OCI-M2 (cell line): ENCODE results near the gene KAT2A.
"Not testable (repeated sequence)": the region's sequence is repeated elsewhere in the genome, so short reads cannot be mapped to it uniquely, and the experiment has no call there.

Experiments
- DNase-seq: peaks from one replicate; lab custom pipeline; 2025; ENCODE audit not compliant: unreplicated experiment; lab: John Stamatoyannopoulos, UW

KAT2A gene

DNA sequence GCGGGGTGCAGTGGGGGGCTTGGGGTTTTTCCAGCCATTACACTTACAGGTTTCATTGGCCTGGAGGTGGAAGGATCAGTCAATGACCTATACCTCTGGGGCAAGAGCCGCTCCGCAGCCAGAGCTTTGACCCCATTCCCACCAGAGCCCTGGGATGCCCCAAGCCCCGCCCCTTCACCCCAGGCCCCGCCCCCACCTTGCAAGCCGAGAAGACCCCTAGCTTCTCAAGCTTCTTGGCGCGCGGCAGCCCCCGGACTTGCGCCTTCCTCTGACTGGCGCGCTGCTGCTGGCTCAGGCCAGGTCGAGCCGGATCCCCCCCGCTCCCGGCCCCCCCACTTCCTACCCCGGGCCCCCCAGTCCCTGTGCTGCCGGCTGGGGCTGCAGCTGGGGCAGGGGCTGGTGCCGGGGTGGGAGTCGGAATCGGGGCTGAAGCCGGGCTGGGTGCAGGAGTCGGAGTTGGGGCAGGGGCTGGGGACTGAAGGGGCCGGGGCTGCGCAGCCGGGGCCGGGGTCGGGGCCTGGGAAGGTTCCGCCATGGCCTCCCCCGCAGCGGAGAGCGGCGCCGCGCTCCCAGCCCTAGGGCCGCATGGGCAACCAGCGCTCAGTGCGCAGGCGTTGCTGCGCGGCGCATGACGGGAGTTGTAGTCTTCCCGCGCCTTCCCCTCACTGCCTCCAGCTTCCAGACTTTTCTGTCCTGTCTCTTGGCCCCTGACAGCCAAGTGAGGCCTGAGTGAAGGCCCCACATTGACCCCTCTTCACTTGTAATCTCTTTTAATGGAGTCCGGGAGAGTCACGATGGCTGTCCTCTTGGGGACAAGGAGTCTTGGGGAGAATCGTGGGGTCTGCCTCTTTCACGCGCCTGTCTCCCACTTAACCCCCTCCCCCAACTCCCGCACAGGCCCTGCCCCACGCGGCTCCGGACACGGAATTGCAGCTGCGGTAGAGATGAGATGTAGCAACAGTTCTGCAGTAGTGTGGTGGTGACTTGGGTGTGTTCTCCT lies at the start of gene KAT2A:
KAT2A (minus strand) TSS at position 598 of the 1,000 bp plus-strand sequence; CDS start at position 535, 63 bp downstream.
- peak; percentile 59 for DNase-seq

DNA sequence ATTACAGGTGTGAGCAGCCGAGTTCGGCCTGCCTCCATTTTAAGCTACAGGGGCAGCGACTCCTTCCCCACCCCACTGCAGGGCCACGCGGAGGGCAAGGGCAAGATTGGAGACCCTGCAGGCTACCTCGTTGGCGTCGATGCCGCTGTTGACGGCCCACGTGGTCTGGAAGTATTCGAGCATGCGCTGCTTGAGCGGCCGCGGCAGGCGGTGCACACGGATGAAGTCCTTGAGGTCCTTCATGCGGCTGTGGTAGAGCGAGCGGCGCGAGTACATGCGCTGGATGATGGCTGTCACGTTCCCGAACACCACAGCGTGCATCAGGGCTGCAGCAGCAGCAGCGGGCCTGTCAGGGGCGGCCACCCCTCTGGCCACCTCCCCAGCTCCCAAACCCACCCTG lies 48.2 kb upstream of the KAT2A start:
- DNase-seq: no peak

DNA sequence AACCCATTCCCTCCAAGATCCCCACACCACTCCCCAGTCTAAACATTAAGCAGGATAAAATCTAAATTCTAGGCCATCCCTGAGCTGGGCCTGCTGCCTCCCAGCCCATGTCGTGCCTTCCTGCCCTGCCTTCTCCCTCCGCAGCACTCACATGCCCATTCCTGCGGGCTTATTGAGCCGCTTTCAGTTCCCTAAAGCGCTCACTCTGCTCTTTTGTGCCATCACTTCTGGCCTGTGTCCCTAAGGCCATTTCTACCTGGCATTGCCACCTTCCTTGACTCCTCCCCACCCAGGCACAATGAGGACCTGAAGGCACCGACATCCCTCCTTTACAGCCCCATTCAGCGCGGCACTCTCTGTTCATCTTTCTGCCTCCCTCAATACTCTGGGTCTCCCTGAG lies 46.6 kb upstream of the KAT2A start:
- no peak for DNase-seq

DNA sequence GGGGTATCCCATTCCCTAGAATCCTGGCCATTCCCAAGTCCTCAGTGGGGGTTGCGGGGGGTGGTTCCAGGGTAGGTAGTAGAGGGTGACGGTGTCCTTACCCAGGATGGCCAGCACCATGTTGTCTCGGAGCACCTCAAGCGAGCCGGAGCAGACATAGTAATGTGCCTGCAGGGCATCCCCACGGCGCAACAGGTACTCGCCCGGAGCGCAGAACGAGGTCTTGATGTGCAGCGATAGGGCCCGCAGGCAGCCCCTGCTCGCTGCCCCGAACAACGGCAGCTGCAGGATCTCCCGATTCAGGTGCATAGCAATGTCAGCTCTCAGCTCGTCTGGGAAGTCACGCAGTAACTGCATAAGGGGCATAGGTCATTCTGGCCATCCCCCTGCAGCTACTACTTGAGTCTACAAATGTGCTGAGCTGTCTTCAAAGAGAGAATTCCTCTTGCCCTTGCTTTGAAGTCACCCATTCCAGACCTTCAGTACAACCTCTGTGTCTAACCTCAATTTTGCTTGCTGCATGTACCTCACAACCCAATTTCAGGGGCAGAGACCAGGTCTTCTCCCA lies 45.1 kb upstream of the KAT2A start:
- no peak for DNase-seq

DNA sequence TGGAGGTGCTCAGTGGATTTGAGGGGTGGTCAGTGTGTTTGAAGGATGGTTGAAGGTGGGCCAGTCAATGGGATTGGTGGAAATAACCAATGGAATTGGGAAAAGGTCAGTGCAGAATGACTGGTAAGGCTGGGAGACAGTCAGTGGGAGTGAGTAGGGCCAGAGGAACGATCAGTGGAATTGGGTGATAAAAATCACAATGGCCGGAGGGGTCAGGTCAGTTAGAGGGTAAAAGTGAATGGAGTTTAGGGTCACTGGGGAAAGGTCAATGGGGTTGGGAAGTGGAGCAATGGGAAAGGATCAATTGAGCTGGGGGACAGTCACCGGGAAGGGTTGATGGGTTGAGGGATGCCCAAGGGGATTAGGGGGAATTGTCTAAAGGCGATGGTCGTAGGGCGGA lies 44.6 kb upstream of the KAT2A start:
- DNase-seq: no peak

DNA sequence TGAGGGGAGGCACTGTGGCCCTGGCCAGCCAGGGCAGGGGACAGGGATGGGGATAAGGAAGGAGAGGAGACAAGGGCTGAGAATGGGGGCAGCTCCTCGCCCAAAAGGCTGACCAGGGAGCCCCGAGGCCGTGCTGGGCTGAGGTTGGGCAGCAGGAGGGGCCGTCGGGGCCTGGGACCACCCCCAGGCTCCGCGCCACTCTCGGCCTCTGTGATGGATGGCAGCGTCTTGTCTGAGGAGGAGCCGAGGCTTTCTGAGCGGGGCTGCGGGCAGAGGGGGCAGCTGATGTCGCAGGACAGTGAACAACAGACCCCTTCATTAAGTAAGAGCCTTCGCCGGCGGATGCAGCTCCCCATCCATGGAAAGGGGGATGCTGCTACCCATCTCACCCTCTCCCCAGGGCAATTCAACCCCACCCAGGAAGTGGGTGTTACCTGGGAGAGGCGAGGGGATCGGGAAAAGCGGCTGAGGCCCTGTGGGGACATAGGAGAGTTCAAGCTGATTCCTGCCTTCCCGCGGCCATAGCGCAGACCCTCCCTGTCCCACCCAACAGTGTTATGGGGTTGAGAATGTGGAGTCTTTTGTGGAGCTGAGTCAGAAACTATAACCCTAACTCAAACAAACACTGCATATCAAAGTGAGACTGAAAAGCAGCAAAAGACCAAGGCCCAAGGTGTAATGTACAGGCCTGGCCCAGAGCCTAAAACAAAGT lies 42.7 kb upstream of the KAT2A start:
- DNase-seq: no peak

DNA sequence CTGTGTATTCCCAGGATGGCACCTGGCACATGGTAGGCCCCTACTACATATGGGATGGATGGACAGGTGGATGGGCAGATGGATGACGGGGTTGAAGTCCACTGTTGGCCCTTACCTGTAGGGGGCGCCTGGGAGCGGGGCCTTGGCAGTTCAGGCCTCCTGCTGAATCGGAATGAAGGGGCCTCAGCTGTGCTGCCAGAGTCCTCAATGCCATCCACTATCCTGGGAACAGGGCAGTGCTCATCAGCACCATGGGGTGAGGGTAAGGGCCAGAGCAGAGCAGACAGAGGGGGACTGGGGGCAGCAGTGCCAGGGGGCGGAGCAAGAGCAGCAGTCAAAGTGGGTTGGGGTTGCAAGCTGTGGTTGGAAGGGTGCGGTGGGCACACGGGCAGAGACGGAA lies 41.9 kb upstream of the KAT2A start:
- no peak for DNase-seq

DNA sequence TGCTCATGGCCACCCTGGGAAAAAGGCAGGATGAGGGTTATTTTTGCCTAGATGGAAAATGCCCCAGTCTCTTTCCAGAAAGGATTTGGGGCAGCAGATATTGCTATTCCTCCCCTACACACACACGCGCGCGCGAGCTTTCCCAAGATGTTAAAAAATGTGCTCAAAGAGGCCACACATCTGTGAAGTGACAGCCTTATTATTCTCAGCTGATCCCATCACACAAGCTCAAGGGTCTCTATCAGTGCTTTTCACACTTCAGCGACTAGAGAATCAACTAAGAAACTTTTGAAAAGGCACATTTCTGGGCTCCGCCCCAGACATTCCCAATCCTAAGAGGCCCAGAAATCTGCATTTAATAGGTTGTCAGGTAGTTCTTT lies 39.4 kb upstream of the KAT2A start:
- no peak for DNase-seq

DNA sequence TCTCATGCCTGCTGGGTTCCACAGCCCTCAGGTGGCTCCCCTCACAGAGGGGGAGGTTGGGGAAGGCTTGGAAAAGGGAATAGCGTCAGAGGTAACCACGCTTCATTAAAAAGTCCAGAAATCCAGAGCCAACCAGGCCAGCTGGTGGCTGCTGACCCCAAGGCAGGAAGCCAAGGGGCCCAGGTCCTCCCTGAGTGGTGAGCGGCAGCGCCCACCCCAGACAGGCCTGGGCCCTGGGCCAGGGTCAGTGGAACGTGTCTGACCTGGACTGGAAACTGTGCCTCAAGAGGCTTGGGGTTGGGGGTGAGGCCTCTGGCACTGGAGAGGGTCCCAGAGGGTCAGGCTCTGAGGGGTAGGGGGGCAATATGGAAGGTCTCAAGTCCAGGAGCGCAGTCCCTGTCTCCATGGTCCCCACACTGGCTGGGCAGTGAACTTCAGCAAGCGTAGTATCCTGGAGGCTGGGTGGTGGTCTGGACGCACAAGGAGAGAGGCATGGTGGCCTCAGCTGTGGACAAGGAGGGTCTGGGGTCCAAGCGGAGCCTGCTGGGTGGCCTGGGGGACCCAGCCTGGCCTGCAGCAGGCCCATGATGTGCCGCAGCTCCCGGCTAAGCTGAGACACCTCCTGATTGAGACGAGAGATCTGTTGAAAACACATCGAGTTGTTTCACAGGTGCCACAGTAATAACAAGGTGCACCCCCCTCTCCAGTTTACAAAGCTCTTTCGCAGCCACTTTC lies 38.8 kb upstream of the KAT2A start:
- DNase-seq: no peak

DNA sequence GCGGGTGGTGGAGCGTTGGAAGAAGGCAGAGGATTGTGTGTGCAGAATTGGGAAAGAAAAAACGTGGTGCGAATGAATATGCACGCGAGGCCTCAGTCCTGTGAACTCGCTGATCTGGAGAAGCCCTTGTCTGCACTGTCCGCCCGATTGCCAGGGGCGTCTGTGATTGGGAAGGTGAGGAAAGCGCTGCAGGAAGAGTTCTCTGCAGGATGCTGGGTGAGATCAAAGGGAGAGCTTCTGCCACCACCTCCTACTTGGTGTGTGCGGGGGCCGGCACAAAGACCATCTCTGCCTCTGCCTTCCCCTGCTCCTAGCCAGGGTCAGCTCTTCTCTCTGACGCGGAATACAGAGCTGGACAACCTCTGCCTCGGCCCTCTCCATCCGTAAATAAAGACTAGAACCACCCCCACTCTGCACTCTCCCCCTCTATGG lies 34.5 kb upstream of the KAT2A start:
- DNase-seq: no peak

DNA sequence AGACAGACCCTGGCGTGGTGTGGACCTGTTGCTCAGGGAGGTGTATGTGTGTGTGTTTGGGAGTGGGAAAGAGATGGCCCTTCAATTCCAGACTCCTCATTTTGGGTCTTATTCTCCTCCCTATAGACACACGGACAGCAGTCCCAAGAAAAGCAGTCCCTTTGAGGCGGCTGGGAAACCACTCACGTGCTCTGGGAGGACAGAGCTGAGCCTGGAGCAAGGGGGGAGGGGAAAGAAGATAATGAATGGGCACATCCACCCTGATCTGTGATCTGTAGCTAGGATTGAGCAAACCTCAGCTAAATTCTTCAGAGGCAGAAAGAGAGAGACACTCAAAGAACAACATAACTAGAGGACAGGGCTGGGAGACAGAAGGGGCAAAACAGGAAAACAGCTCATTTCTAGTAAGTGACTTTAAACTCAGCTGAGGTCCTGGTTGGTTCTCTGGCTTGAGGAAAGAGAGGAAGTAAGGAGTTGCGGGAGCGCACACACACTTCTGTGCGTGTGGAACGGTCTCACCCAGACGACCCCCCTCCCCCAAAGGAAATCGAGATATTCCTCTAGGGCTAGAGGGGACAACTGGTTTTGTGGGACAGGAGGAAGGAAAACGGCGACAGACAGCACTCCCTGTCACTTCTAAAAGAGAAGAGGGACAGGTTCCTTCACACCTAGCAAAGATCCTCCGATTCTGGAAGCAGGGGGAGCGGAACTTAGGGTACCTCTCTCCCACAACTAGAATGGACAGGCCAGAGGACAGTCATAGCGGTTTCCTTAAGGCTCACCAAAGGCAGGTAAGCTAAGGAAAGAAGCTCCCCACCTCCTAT lies 33.0 kb upstream of the KAT2A start:
- no peak for DNase-seq

DNA sequence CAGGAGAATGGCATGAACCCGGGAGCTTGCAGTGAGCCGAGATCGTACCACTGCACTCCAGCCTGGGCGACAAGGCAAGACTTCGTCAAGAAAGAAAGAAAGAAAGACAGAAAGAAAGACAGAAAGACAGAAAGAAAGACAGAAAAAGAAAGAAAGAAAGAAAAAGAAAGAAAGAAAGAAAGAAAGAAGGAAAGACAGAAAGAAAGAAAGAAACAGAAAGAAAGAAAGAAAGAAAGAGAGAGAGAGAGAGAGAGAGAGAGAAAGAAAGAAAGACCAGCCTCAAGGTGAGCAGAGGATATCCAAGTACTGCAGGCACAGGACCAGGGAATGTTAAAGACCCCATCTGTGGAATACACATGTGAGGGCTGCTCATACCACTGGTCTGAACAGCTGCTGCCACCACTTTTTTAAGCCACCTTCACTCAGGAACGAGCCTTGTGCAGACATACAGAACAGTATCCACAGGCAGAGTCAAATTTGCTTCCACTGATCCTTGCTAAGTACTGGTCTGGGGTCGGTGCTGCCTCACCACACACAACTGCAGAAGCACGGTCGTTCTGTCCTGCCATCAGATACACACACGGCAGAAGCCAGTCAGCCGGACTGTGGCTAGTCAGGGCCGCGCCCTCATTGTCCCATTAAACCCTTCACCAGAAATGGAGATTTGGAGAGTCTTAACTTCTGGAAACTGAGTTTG lies 25.9 kb upstream of the KAT2A start:
- no peak for DNase-seq

DNA sequence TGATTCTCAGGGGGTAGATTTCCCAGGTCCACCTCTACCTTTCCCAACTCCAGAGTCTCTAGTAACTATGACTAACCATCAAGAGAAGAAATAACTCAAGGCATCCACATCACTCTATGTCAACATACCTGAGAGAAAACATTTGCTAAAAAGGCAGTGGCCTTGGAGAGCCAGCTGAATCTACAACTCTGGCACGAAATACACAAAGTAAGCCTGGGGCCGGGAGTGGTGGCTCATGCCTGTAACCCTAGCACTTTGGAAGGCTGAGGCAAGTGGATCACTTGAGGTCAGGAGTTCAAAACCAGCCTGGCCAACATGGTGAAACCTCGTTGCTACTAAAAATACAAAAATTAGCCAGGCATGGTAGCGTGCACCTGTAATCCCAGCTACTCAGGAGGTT lies 22.0 kb upstream of the KAT2A start:
- not testable (repeated sequence) for DNase-seq

DNA sequence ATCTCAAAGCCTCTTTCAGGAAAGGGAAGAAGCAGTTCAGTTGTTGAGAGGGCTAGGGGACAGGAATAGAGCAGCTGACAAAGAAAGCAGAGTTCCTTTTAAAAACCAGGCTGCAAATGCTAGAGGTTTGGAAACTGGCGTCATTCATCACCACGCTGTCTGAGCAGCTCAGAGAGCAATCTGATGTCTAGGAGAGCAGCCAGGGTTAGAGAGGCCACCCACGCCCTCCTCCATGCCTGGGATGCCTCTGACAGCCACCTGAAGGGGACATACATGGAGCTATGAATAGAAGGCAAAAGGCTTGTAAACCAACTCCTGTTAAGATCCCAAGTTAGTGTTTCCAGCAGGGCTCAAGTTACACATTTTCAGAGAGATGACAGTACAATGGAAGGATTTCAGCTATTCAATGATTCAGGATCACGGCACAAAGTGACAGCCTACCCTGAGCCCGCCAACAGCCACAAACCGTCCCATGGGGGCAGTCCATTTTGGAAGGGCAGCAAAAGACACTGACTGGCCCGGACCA lies 21.3 kb upstream of the KAT2A start:
- no peak for DNase-seq

DNA sequence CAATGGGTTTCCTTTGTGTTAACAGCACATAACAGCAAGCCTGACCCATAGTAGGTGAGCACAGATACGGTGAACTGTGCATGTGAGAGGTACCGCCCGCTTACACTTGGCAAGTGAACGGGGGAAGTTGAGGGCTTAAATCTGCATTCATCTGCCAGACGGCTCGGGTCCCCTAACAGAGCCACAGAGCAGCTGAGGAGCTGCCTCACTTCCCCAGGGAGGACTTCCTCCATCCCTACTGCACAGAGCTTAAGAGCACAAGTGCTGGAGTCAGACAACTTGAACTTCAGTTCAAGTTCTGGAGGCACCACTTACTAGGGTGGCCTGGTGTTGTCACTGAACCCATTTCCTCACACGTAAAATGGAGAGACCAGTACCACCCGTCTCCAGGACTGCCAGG lies 20.2 kb upstream of the KAT2A start:
- DNase-seq: no peak

DNA sequence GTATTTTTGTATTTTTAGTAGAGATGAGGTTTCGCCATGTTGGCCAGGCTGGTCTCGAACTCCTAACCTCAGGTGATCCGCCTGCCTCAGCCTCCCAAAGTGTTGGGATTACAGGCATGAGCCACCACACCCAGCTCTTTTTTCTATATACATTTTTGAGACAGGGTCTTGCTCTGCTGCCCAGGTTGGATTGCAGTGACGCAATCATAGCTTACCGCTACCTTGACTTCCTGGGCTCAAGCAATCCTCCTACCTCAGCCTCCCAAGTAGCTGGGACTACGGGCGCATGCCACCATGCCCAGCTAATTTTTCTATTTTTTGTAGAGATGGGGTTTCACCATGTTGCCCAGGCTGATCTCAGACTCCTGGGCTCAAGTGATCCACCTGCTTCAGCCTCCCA lies 19.5 kb upstream of the KAT2A start:
- not testable (repeated sequence) for DNase-seq

DNA sequence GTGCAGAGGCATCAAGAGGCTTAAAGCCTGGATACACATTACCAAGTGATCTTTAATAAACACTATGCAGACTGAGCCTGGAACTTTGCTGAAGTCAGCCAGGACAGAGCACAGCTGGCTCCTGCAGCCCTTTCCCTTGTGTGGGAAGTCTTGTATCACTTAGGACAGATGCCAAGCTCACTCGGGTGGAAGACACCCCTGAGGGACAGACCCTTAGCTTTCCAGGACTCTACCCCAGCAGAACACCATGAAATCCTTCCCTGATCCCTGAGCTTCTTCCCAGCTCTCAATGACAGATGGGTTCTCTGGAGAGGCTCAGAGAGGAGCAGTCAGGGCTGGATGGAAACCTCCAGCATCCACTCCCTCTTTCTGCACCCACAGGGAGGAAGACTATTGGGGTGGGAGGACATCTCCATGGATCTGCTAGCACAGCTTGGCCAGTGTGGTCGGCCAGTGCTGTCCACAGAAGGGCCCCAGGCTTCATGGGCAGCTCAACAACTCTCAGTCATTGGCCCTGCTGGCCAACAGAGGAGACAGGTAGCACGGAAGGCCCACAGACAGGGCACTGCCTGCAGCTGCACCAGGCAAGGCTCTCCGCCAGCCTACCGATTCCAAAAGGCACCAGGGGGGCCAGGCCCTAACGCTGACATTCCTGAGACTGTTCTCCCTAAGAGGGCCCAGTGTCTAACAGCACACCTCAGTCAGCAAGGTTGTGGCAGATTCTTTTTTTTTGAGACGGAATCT lies 17.8 kb upstream of the KAT2A start:
- no peak for DNase-seq

DNA sequence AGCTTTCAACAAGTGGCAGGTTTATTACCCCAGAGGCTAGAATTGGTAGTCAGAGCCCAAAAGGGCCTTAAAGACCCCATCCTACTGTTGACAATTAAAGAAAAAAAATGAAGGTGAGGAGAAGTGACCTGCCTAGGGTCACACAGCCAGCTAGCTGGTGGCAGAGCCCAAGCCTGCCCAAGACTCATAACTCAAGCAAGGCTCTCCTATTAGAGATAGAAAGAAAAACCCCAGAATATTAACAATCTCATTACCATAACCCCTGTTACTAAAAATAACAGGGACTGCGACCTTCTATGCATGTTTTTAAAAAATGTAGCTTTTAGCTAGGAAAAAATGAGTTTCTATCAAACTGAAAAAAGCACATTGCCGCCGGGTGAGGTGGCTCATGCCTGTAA lies 15.5 kb upstream of the KAT2A start:
- DNase-seq: no peak
